ENCODE results near the gene RABGAP1L. TPM values are rescaled to one million over a fixed set of nuclear protein-coding genes. Genes with fewer than 3 reads are reported as not detected.

RABGAP1L gene
- total RNA-seq, 1 experiment from 2014 or later, result 29.3 TPM

DNA sequence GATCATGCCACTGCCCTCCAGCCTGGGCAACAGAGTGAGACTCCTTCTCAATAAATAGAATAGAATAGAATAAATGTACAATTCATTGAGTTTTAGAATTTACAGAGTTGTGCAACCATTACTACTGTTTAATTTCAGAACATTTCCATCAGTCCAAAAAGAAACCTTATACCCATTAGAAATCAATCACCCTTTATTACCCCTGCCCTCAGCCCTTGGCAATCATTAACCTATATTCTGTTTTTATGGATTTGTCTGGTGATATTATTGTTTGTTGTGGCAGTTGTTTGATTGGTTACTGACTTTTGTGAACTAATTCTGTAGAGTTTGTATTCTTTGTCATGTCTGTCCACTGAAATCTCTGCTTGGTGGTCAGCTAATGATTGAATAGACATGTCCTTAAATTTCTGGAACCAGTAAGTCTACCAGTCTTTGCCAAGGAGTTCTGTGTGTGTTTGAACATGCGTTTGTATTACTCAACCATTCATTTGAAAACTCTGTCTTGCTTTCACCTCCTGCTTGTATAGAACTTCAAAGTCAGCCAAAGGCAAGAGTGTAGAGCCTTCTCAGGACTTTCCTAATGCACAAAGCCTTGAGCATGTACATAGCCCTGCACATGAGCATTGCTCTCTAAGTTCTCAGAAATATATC, 497.2 kb downstream of the RABGAP1L start:
- TF ChIP-seq, protein P1, sequence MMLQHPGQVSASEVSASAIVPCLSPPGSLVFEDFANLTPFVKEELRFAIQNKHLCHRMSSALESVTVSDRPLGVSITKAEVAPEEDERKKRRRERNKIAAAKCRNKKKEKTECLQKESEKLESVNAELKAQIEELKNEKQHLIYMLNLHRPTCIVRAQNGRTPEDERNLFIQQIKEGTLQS (IDR thresholded peaks at IDR 0.05), result no peak
- TF ChIP-seq POLR2AphosphoS5 (IDR thresholded peaks at IDR 0.05; ENCODE audit: low read depth, low read length) (no peak), ELF1 (IDR thresholded peaks at IDR 0.05; ENCODE audit: borderline replicate concordance, low read depth) (no peak), CBX3 (IDR thresholded peaks at IDR 0.05; ENCODE audit: low read depth) (no peak), YY1 (IDR thresholded peaks at IDR 0.05; ENCODE audit: extremely low read depth, insufficient replicate concordance, low read depth, low read length) (no peak), ZFX (IDR thresholded peaks at IDR 0.05) (no peak), FOSL1 (IDR thresholded peaks at IDR 0.05; ENCODE audit: low read depth) (no peak), POLR2A (IDR thresholded peaks at IDR 0.05; ENCODE audit: borderline replicate concordance, extremely low read depth, insufficient read depth, insufficient read length) (no peak), RAD21 (IDR thresholded peaks at IDR 0.05; ENCODE audit: low read depth) (no peak), EZH2 (IDR thresholded peaks at IDR 0.05) (no peak), EZH2phosphoT487 (IDR thresholded peaks at IDR 0.05; ENCODE audit: borderline replicate concordance) (no peak), CEBPB (IDR thresholded peaks at IDR 0.05; ENCODE audit: low read depth) (no peak), EGR1 (IDR thresholded peaks at IDR 0.05; ENCODE audit: low read depth) (no peak), SP1 (IDR thresholded peaks at IDR 0.05; ENCODE audit: low read depth) (no peak), ZNF274 (IDR thresholded peaks at IDR 0.05; ENCODE audit: low read depth, low read length) (no peak)
- TF ChIP-seq, protein P2, sequence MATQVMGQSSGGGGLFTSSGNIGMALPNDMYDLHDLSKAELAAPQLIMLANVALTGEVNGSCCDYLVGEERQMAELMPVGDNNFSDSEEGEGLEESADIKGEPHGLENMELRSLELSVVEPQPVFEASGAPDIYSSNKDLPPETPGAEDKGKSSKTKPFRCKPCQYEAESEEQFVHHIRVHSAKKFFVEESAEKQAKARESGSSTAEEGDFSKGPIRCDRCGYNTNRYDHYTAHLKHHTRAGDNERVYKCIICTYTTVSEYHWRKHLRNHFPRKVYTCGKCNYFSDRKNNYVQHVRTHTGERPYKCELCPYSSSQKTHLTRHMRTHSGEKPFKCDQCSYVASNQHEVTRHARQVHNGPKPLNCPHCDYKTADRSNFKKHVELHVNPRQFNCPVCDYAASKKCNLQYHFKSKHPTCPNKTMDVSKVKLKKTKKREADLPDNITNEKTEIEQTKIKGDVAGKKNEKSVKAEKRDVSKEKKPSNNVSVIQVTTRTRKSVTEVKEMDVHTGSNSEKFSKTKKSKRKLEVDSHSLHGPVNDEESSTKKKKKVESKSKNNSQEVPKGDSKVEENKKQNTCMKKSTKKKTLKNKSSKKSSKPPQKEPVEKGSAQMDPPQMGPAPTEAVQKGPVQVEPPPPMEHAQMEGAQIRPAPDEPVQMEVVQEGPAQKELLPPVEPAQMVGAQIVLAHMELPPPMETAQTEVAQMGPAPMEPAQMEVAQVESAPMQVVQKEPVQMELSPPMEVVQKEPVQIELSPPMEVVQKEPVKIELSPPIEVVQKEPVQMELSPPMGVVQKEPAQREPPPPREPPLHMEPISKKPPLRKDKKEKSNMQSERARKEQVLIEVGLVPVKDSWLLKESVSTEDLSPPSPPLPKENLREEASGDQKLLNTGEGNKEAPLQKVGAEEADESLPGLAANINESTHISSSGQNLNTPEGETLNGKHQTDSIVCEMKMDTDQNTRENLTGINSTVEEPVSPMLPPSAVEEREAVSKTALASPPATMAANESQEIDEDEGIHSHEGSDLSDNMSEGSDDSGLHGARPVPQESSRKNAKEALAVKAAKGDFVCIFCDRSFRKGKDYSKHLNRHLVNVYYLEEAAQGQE (IDR thresholded peaks at IDR 0.05; ENCODE audit: low read depth), result no peak
- TF ChIP-seq, protein P3, sequence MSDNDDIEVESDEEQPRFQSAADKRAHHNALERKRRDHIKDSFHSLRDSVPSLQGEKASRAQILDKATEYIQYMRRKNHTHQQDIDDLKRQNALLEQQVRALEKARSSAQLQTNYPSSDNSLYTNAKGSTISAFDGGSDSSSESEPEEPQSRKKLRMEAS (IDR thresholded peaks at IDR 0.05), result no peak
- TF ChIP-seq, protein P4, sequence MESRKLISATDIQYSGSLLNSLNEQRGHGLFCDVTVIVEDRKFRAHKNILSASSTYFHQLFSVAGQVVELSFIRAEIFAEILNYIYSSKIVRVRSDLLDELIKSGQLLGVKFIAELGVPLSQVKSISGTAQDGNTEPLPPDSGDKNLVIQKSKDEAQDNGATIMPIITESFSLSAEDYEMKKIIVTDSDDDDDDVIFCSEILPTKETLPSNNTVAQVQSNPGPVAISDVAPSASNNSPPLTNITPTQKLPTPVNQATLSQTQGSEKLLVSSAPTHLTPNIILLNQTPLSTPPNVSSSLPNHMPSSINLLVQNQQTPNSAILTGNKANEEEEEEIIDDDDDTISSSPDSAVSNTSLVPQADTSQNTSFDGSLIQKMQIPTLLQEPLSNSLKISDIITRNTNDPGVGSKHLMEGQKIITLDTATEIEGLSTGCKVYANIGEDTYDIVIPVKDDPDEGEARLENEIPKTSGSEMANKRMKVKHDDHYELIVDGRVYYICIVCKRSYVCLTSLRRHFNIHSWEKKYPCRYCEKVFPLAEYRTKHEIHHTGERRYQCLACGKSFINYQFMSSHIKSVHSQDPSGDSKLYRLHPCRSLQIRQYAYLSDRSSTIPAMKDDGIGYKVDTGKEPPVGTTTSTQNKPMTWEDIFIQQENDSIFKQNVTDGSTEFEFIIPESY (IDR thresholded peaks at IDR 0.05; ENCODE audit: extremely low read depth, insufficient replicate concordance, low read length), result no peak
- TF ChIP-seq, protein P5, sequence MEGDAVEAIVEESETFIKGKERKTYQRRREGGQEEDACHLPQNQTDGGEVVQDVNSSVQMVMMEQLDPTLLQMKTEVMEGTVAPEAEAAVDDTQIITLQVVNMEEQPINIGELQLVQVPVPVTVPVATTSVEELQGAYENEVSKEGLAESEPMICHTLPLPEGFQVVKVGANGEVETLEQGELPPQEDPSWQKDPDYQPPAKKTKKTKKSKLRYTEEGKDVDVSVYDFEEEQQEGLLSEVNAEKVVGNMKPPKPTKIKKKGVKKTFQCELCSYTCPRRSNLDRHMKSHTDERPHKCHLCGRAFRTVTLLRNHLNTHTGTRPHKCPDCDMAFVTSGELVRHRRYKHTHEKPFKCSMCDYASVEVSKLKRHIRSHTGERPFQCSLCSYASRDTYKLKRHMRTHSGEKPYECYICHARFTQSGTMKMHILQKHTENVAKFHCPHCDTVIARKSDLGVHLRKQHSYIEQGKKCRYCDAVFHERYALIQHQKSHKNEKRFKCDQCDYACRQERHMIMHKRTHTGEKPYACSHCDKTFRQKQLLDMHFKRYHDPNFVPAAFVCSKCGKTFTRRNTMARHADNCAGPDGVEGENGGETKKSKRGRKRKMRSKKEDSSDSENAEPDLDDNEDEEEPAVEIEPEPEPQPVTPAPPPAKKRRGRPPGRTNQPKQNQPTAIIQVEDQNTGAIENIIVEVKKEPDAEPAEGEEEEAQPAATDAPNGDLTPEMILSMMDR (IDR thresholded peaks at IDR 0.05 in 2 of 3, conservative IDR thresholded peaks at IDR 0.05 in 1 of 3; ENCODE audit: borderline replicate concordance in 1 of 3, insufficient read depth in 1 of 3, low read depth in 2 of 3, low read length in 2 of 3), result no peak
- POLR2A ChIA-PET, result no interaction called here

More for the DNA sequence above, 497.2 kb downstream of the RABGAP1L start:
- ChIA-PET CTCF (no interaction called here), RAD21 (ENCODE audit: low non-redundant PET in 1 of 2, low total read pairs in 2 of 2, uncharacterized antibody in 2 of 2, unreplicated experiment in 2 of 2) (no interaction called here)
- H2AFZ ChIP-seq (ENCODE audit: low read depth, low read length, poor library complexity, severe bottlenecking), result no peak overlapping the region
- peaks cover 7 to 12% of the 10 kb centered on the region in 2 experiments; a peak in 2 of 4 replicates for H3K4me1 ChIP-seq (ENCODE audit: control insufficient read depth in 1 of 2, insufficient read depth in 2 of 2, low read length in 2 of 2)
- H3K9me2 ChIP-seq (ENCODE audit: insufficient read depth), result no peaks in the 10 kb centered on the region
- H3K4me3 ChIP-seq (replicated peaks in 1 of 2; ENCODE audit: low read depth in 1 of 2, low read length in 2 of 2), result no peak overlapping the region
- intact Hi-C loops (cut with micrococcal nuclease), result no loop called here
- no peaks in the 10 kb centered on the region for H3K27me3 ChIP-seq (ENCODE audit: insufficient read depth, low read length)
- H3K36me3 ChIP-seq (ENCODE audit: control insufficient read depth in 1 of 2, insufficient read depth in 2 of 2, low read length in 2 of 2), result no peaks in the 10 kb centered on the region
- H3K9me3 ChIP-seq (ENCODE audit: control insufficient read depth in 1 of 2, insufficient read depth in 1 of 2, low read depth in 1 of 2, low read length in 2 of 2), result no peaks in the 10 kb centered on the region
- no TSS peak for BruUV-seq (replicated peaks)
- H4K20me1 ChIP-seq (ENCODE audit: insufficient read depth), result no peaks in the 10 kb centered on the region
- ATAC-seq (no peak), DNase-seq (ENCODE audit: low read depth, low spot score) (no peak)
- no peak overlapping the region for H3K4me2 ChIP-seq (ENCODE audit: low read length)
- H3K9ac ChIP-seq (ENCODE audit: low read length), result no peak overlapping the region
- H3K27ac ChIP-seq (ENCODE audit: low read depth, low read length), result no peak overlapping the region
- no peaks in the 10 kb centered on the region for H3K79me2 ChIP-seq (ENCODE audit: insufficient read depth, low read length)

Measured in HCT116 (cell line).